DOHH2 (cell line): Measurements from ENCODE around the gene MAP2K2.

ENCODE experiments used
- H3F3A ChIP-seq: fragments of 200-600 bp; sonication (generic), shearing (Covaris generic); 2 replicates; pipeline ENCODE4 v1.6.0; 2016; ENCODE audit warnings: antibody characterized with exemption, mild to moderate bottlenecking; ENCODE audit not compliant: control insufficient read depth, insufficient read depth
- H3K27ac ChIP-seq: fragments of 200-600 bp; sonication (generic); 2 replicates; pipeline ENCODE4 v1.5.1; 2014; ENCODE audit warnings: low read depth, mild to moderate bottlenecking, low read length, moderate library complexity
- H3K27me3 ChIP-seq: fragments of 200-600 bp; sonication (generic); 2 replicates; pipeline ENCODE4 v1.6.1; 2014; ENCODE audit warnings: mild to moderate bottlenecking, low read length, mixed read lengths; ENCODE audit not compliant: control insufficient read depth
- H3K36me3 ChIP-seq: fragments of 200-600 bp; sonication (generic); 2 replicates; pipeline ENCODE4 v1.6.1; 2014; ENCODE audit warnings: mild to moderate bottlenecking, low read length, moderate library complexity, mixed read lengths; ENCODE audit not compliant: control insufficient read depth
- H3K4me1 ChIP-seq: fragments of 200-600 bp; sonication (generic); 2 replicates; pipeline ENCODE4 v1.6.1; 2014; ENCODE audit warnings: mild to moderate bottlenecking, low read length, mixed read lengths; ENCODE audit not compliant: control insufficient read depth
- H3K4me2 ChIP-seq: fragments of 200-600 bp; sonication (generic); 2 replicates; pipeline ENCODE4 v1.6.0; 2014; ENCODE audit warnings: mild to moderate bottlenecking, low read length, moderate library complexity
- H3K4me3 ChIP-seq: fragments of 200-600 bp; sonication (generic); 2 replicates; pipeline ENCODE4 v1.5.1; 2014; ENCODE audit warnings: mild to moderate bottlenecking, low read length, mixed read lengths
- H3K79me2 ChIP-seq: fragments of 200-600 bp; sonication (generic); 2 replicates; pipeline ENCODE4 v1.6.1; 2014; ENCODE audit warnings: mild to moderate bottlenecking, low read length, mixed read lengths; ENCODE audit not compliant: control insufficient read depth
- H3K9me2 ChIP-seq: fragments of 200-600 bp; sonication (generic); replicated peaks from 2 replicates; pipeline ENCODE4 v1.6.1; 2014; ENCODE audit warnings: mild to moderate bottlenecking, low read length, mixed read lengths; ENCODE audit not compliant: control insufficient read depth
- H3K9me3 ChIP-seq: fragments of 200-600 bp; sonication (generic); 2 replicates; pipeline ENCODE4 v1.6.1; 2014; ENCODE audit warnings: antibody characterized with exemption, low read length, mixed read lengths; ENCODE audit not compliant: control insufficient read depth, insufficient read depth
- H4K20me1 ChIP-seq: fragments of 200-600 bp; sonication (generic); 2 replicates; pipeline ENCODE4 v1.6.0; 2014; ENCODE audit warnings: low read depth, mild to moderate bottlenecking, antibody characterized with exemption, low read length, moderate library complexity; ENCODE audit not compliant: control insufficient read depth, insufficient read depth
- CTCF ChIP-seq: fragments of 200-600 bp; sonication (generic); IDR thresholded peaks from one replicate; pipeline ENCODE4 v1.5.1; 2014; ENCODE audit warnings: antibody characterized with exemption, mild to moderate bottlenecking, low read depth, low read length; ENCODE audit not compliant: poor library complexity, severe bottlenecking
- EZH2phosphoT487 ChIP-seq: fragments of 200-600 bp; sonication (generic); IDR thresholded peaks from 2 replicates; pipeline ENCODE4 v1.6.1; 2017; ENCODE audit warnings: borderline replicate concordance, mild to moderate bottlenecking, antibody characterized with exemption, low read length, moderate library complexity, mixed read lengths

Gene MAP2K2

GRCh38 chr19:4066682-4067395 is 57.1 kb downstream of the MAP2K2 start, which contains the start of gene ZBTB7A:
Gene ZBTB7A, minus strand, starts transcription at chr19:4066899. Its CDS starts 11,667 bp downstream, at chr19:4055232.
- H3K27ac ChIP-seq, result peak within 1 kb of the TSS; percentile 76
- no peak for TF ChIP-seq EZH2phosphoT487
- no peak for TF ChIP-seq CTCF

GRCh38 chr19:4066176-4066606 is 57.7 kb downstream of the MAP2K2 start:
- TF ChIP-seq EZH2phosphoT487 (no peak), CTCF (no peak)
- peaks cover 8% of the 10 kb centered on the region for H3F3A ChIP-seq
- H3K9me2 ChIP-seq, result no peaks in the 10 kb centered on the region
- peak overlapping the region; percentile 62 for H3K4me2 ChIP-seq
- H3K27me3 ChIP-seq, result no peaks in the 10 kb centered on the region
- peak overlapping the region; percentile 86 for H3K4me3 ChIP-seq
- H3K4me1 ChIP-seq, result peaks cover 48% of the 10 kb centered on the region
- H3K36me3 ChIP-seq, result peaks cover 41% of the 10 kb centered on the region
- H3K9me3 ChIP-seq, result no peaks in the 10 kb centered on the region
- peak overlapping the region; percentile 76 for H3K27ac ChIP-seq
- peaks cover 32% of the 10 kb centered on the region for H4K20me1 ChIP-seq
- H3K79me2 ChIP-seq, result peaks cover 46% of the 10 kb centered on the region

More at GRCh38 chr19:4066682-4067395, 57.1 kb downstream of the MAP2K2 start, which contains the start of gene ZBTB7A:
- Histone ChIP-seq H4K20me1 (peaks cover 25% of the 10 kb centered on the region), H3K9me3 (no peaks in the 10 kb centered on the region), H3K4me2 (peak within 1 kb of the TSS; percentile 95), H3F3A (peaks cover 8% of the 10 kb centered on the region), H3K4me1 (peaks cover 42% of the 10 kb centered on the region), H3K36me3 (peaks cover 34% of the 10 kb centered on the region), H3K79me2 (peaks cover 40% of the 10 kb centered on the region), H3K4me3 (peak within 1 kb of the TSS; percentile 86), H3K9me2 (no peaks in the 10 kb centered on the region), H3K27me3 (no peaks in the 10 kb centered on the region)

- no peaks in the 10 kb centered on the region for H3K9me2 ChIP-seq
- no peaks in the 10 kb centered on the region for H3K9me3 ChIP-seq
- TF ChIP-seq EZH2phosphoT487, result no peak
- TF ChIP-seq CTCF, result no peak
- peak overlapping the region; percentile 86 for H3K4me3 ChIP-seq
- H3K27ac ChIP-seq, result no peak overlapping the region
- peaks cover 47% of the 10 kb centered on the region for H3K36me3 ChIP-seq
- peaks cover 52% of the 10 kb centered on the region for H3K79me2 ChIP-seq
- H4K20me1 ChIP-seq, result peaks cover 37% of the 10 kb centered on the region
- no peaks in the 10 kb centered on the region for H3K27me3 ChIP-seq
- no peak overlapping the region for H3K4me2 ChIP-seq
- peaks cover 8% of the 10 kb centered on the region for H3F3A ChIP-seq
- peaks cover 54% of the 10 kb centered on the region for H3K4me1 ChIP-seq
Measured at GRCh38 chr19:4065430-4066175, 58.3 kb downstream of the MAP2K2 start.
